Memory B cell (primary cell): ENCODE measurements around the gene WDR7.

Experiments used
- ATAC-seq: fragments of 150-1000 bp; cut with Tn5 transposase; 2 replicates; pipeline ENCODE4 v1.10.0; 2021; ENCODE audit warnings: low read depth, mild to moderate bottlenecking, moderate library complexity
- DNase-seq, 2 donors: peaks; one replicate each; pipeline ENCODE4 v3.0.0; 2022; ENCODE audit warnings: low spot score in 2 of 2
- H3K27ac Mint-ChIP-seq: one replicate; pipeline ENCODE4 v1.8.0; 2022; ENCODE audit warnings: mild to moderate bottlenecking, moderate library complexity, mixed read lengths
- H3K27me3 Mint-ChIP-seq: one replicate; pipeline ENCODE4 v1.8.0; 2022; ENCODE audit warnings: mixed read lengths
- H3K36me3 Mint-ChIP-seq: one replicate; pipeline ENCODE4 v1.8.0; 2022; ENCODE audit warnings: mild to moderate bottlenecking, mixed read lengths
- H3K4me1 Mint-ChIP-seq: one replicate; pipeline ENCODE4 v1.8.0; 2022; ENCODE audit warnings: mixed read lengths
- H3K4me3 Mint-ChIP-seq: one replicate; pipeline ENCODE4 v1.8.0; 2022; ENCODE audit warnings: mild to moderate bottlenecking, moderate library complexity, mixed read lengths
- H3K9me3 Mint-ChIP-seq: one replicate; pipeline ENCODE4 v1.8.0; 2022; ENCODE audit warnings: mixed read lengths

The WDR7 gene

GRCh38 chr18:57014772-57015413, 363.7 kb downstream of the WDR7 start:
- ATAC-seq: no peak
- H3K36me3 Mint-ChIP-seq: peaks cover under 1% of the 10 kb centered on the region
- peaks cover 20% of the 10 kb centered on the region for H3K4me1 Mint-ChIP-seq
- H3K9me3 Mint-ChIP-seq: no peaks in the 10 kb centered on the region
- no peak overlapping the region for H3K27ac Mint-ChIP-seq
- no peak overlapping the region for H3K4me3 Mint-ChIP-seq
- no peaks in the 10 kb centered on the region for H3K27me3 Mint-ChIP-seq
- DNase-seq: no peak

GRCh38 chr18:57015451-57015850, 364.3 kb downstream of the WDR7 start:
- Mint-ChIP-seq H3K4me3 (no peak overlapping the region), H3K36me3 (no peaks in the 10 kb centered on the region), H3K9me3 (no peaks in the 10 kb centered on the region), H3K4me1 (peaks cover 20% of the 10 kb centered on the region), H3K27me3 (no peaks in the 10 kb centered on the region), H3K27ac (no peak overlapping the region)
- no peak for DNase-seq
- ATAC-seq: no peak

- H3K4me3 Mint-ChIP-seq: no peak overlapping the region
- peaks cover 27% of the 10 kb centered on the region for H3K4me1 Mint-ChIP-seq
- no peak for DNase-seq
- no peak overlapping the region for H3K27ac Mint-ChIP-seq
- H3K9me3 Mint-ChIP-seq: no peaks in the 10 kb centered on the region
- H3K36me3 Mint-ChIP-seq: peaks cover 15% of the 10 kb centered on the region
- no peaks in the 10 kb centered on the region for H3K27me3 Mint-ChIP-seq
- ATAC-seq: no peak
These were observed 367.7 kb downstream of the WDR7 start for GRCh38 chr18:57018845-57019244.

GRCh38 chr18:57022716-57023115, 371.6 kb downstream of the WDR7 start:
- DNase-seq: no peak
- H3K36me3 Mint-ChIP-seq: peaks cover 27% of the 10 kb centered on the region
- no peaks in the 10 kb centered on the region for H3K9me3 Mint-ChIP-seq
- ATAC-seq: no peak
- H3K27ac Mint-ChIP-seq: no peak overlapping the region
- H3K4me1 Mint-ChIP-seq: peaks cover 10% of the 10 kb centered on the region
- H3K27me3 Mint-ChIP-seq: no peaks in the 10 kb centered on the region
- no peak overlapping the region for H3K4me3 Mint-ChIP-seq

- peaks cover 27% of the 10 kb centered on the region for H3K36me3 Mint-ChIP-seq
- H3K9me3 Mint-ChIP-seq: no peaks in the 10 kb centered on the region
- H3K27ac Mint-ChIP-seq: no peak overlapping the region
These were observed 372.2 kb downstream of the WDR7 start for GRCh38 chr18:57023275-57023882.

GRCh38 chr18:57025540-57025939, 374.4 kb downstream of the WDR7 start:
- H3K4me1 Mint-ChIP-seq: peaks cover 7% of the 10 kb centered on the region
- no peak for ATAC-seq

More at GRCh38 chr18:57023275-57023882, 372.2 kb downstream of the WDR7 start:
- H3K4me1 Mint-ChIP-seq: peaks cover 7% of the 10 kb centered on the region
- no peaks in the 10 kb centered on the region for H3K27me3 Mint-ChIP-seq
- no peak overlapping the region for H3K4me3 Mint-ChIP-seq
- no peak for ATAC-seq
- no peak for DNase-seq

GRCh38 chr18:57026316-57026715, 375.2 kb downstream of the WDR7 start:
- H3K9me3 Mint-ChIP-seq: no peaks in the 10 kb centered on the region
- H3K36me3 Mint-ChIP-seq: peaks cover 35% of the 10 kb centered on the region
- no peak for DNase-seq
- H3K27ac Mint-ChIP-seq: no peak overlapping the region
- no peak for ATAC-seq
- H3K27me3 Mint-ChIP-seq: no peaks in the 10 kb centered on the region
- H3K4me1 Mint-ChIP-seq: peaks cover 2% of the 10 kb centered on the region
- no peak overlapping the region for H3K4me3 Mint-ChIP-seq

More at GRCh38 chr18:57025540-57025939, 374.4 kb downstream of the WDR7 start:
- Mint-ChIP-seq H3K36me3 (peaks cover 39% of the 10 kb centered on the region), H3K9me3 (no peaks in the 10 kb centered on the region), H3K27me3 (no peaks in the 10 kb centered on the region), H3K27ac (no peak overlapping the region), H3K4me3 (no peak overlapping the region)
- no peak for DNase-seq

- DNase-seq (no peak), ATAC-seq (no peak)
- Mint-ChIP-seq H3K36me3 (peaks cover 31% of the 10 kb centered on the region), H3K27me3 (no peaks in the 10 kb centered on the region), H3K4me1 (peaks cover 2% of the 10 kb centered on the region), H3K4me3 (no peak overlapping the region), H3K27ac (no peak overlapping the region), H3K9me3 (no peaks in the 10 kb centered on the region)
These were observed 376.1 kb downstream of the WDR7 start for GRCh38 chr18:57027190-57027708.

GRCh38 chr18:57029761-57030160, 378.6 kb downstream of the WDR7 start:
- no peaks in the 10 kb centered on the region for H3K9me3 Mint-ChIP-seq
- peaks cover 27% of the 10 kb centered on the region for H3K36me3 Mint-ChIP-seq
- DNase-seq (no peak), ATAC-seq (no peak)
- no peak overlapping the region for H3K4me3 Mint-ChIP-seq
- no peaks in the 10 kb centered on the region for H3K4me1 Mint-ChIP-seq
- H3K27ac Mint-ChIP-seq: no peak overlapping the region
- H3K27me3 Mint-ChIP-seq: no peaks in the 10 kb centered on the region

- no peak for DNase-seq
- Mint-ChIP-seq H3K27ac (no peak overlapping the region), H3K4me1 (no peaks in the 10 kb centered on the region), H3K4me3 (no peak overlapping the region), H3K9me3 (no peaks in the 10 kb centered on the region), H3K36me3 (peaks cover 27% of the 10 kb centered on the region), H3K27me3 (no peaks in the 10 kb centered on the region)
- ATAC-seq: no peak
These were observed 379.3 kb downstream of the WDR7 start for GRCh38 chr18:57030417-57030816.

GRCh38 chr18:57035590-57035989, 384.4 kb downstream of the WDR7 start:
- H3K27me3 Mint-ChIP-seq: peaks cover 3% of the 10 kb centered on the region
- H3K9me3 Mint-ChIP-seq: no peaks in the 10 kb centered on the region
- H3K27ac Mint-ChIP-seq: no peak overlapping the region
- ATAC-seq (no peak), DNase-seq (no peak)
- H3K4me3 Mint-ChIP-seq: no peak overlapping the region
- H3K4me1 Mint-ChIP-seq: no peaks in the 10 kb centered on the region
- H3K36me3 Mint-ChIP-seq: peaks cover 2% of the 10 kb centered on the region

GRCh38 chr18:57038395-57038794, 387.2 kb downstream of the WDR7 start:
- Mint-ChIP-seq H3K9me3 (no peaks in the 10 kb centered on the region), H3K27ac (no peak overlapping the region), H3K27me3 (peaks cover 4% of the 10 kb centered on the region), H3K36me3 (no peaks in the 10 kb centered on the region), H3K4me3 (no peak overlapping the region), H3K4me1 (no peaks in the 10 kb centered on the region)
- no peak for DNase-seq
- no peak for ATAC-seq

- ATAC-seq (no peak), DNase-seq (no peak)
- Mint-ChIP-seq H3K27ac (no peak overlapping the region), H3K27me3 (peaks cover 10% of the 10 kb centered on the region), H3K9me3 (no peaks in the 10 kb centered on the region), H3K4me1 (no peaks in the 10 kb centered on the region), H3K36me3 (no peaks in the 10 kb centered on the region), H3K4me3 (no peak overlapping the region)
These were observed 389.0 kb downstream of the WDR7 start for GRCh38 chr18:57040175-57040574.

GRCh38 chr18:57043241-57043640, 392.1 kb downstream of the WDR7 start:
- H3K36me3 Mint-ChIP-seq: no peaks in the 10 kb centered on the region
- H3K9me3 Mint-ChIP-seq: no peaks in the 10 kb centered on the region
- no peak overlapping the region for H3K4me3 Mint-ChIP-seq
- no peak overlapping the region for H3K27ac Mint-ChIP-seq
- H3K4me1 Mint-ChIP-seq: no peaks in the 10 kb centered on the region
- peaks cover 10% of the 10 kb centered on the region for H3K27me3 Mint-ChIP-seq
- ATAC-seq (no peak), DNase-seq (no peak)

GRCh38 chr18:57048351-57048750, 397.2 kb downstream of the WDR7 start:
- no peak overlapping the region for H3K27ac Mint-ChIP-seq
- ATAC-seq (no peak), DNase-seq (no peak)
- no peaks in the 10 kb centered on the region for H3K9me3 Mint-ChIP-seq
- no peak overlapping the region for H3K4me3 Mint-ChIP-seq
- peaks cover 15% of the 10 kb centered on the region for H3K27me3 Mint-ChIP-seq
- H3K36me3 Mint-ChIP-seq: no peaks in the 10 kb centered on the region
- H3K4me1 Mint-ChIP-seq: no peaks in the 10 kb centered on the region
